Glutamatergic neuron (in vitro differentiated cells): ENCODE results near the gene ZMYND19. TPM values are rescaled to one million over a fixed set of nuclear protein-coding genes. Genes with fewer than 3 reads are reported as not detected.

Experiments
- DNase-seq: peaks from one replicate; pipeline ENCODE4 v3.0.0; 2022
- H3K27ac Mint-ChIP-seq: one replicate; pipeline ENCODE4 v1.8.0; 2020; ENCODE audit warnings: mild to moderate bottlenecking, mixed read lengths, inconsistent platforms; ENCODE audit not compliant: unreplicated experiment
- H3K27me3 Mint-ChIP-seq: one replicate; pipeline ENCODE4 v1.8.0; 2020; ENCODE audit warnings: mild to moderate bottlenecking, moderate library complexity, mixed read lengths, inconsistent platforms; ENCODE audit not compliant: unreplicated experiment
- H3K36me3 Mint-ChIP-seq: one replicate; pipeline ENCODE4 v1.8.0; 2020; ENCODE audit warnings: mild to moderate bottlenecking, mixed read lengths, inconsistent platforms; ENCODE audit not compliant: unreplicated experiment
- H3K4me1 Mint-ChIP-seq: one replicate; pipeline ENCODE4 v1.8.0; 2020; ENCODE audit warnings: mild to moderate bottlenecking, low read depth, mixed read lengths, inconsistent platforms; ENCODE audit not compliant: unreplicated experiment
- H3K4me3 Mint-ChIP-seq: one replicate; pipeline ENCODE4 v1.8.0; 2020; ENCODE audit warnings: mild to moderate bottlenecking, mixed read lengths, inconsistent platforms; ENCODE audit not compliant: unreplicated experiment
- H3K9me3 Mint-ChIP-seq: one replicate; pipeline ENCODE4 v1.8.0; 2020; ENCODE audit warnings: mild to moderate bottlenecking, moderate library complexity, mixed read lengths, inconsistent platforms; ENCODE audit not compliant: unreplicated experiment
- long read RNA-seq: library from polyadenylated mRNA; unstranded; transcript quantifications from one replicate; pipeline ENCODE4 v2.0.0, GENCODE V29; 2020; ENCODE audit not compliant: unreplicated experiment
- total RNA-seq: library from RNA; stranded (reverse); fragmentation: NEBNext Ultra II Directional; extraction: Animal tissue kit (Norgen Biotek cat#: 25700); gene quantifications from one replicate; pipeline ENCODE4 v1.2.1, GENCODE V29; 2021; ENCODE audit not compliant: unreplicated experiment
- TF ChIP-seq, protein P1 (sequence below): fragments of 200-600 bp; sonication (generic); IDR thresholded peaks from one replicate; pipeline ENCODE4 v1.5.0; 2021; ENCODE audit not compliant: partially characterized antibody, unreplicated experiment

The ZMYND19 gene
- total RNA-seq, result 33.9 TPM
- long read RNA-seq, partial matches to known transcripts, result 0 of 1 reads
- long read RNA-seq, other reads (novel, unspliced or antisense), result 0 of 1 reads

- TF ChIP-seq, protein P1, sequence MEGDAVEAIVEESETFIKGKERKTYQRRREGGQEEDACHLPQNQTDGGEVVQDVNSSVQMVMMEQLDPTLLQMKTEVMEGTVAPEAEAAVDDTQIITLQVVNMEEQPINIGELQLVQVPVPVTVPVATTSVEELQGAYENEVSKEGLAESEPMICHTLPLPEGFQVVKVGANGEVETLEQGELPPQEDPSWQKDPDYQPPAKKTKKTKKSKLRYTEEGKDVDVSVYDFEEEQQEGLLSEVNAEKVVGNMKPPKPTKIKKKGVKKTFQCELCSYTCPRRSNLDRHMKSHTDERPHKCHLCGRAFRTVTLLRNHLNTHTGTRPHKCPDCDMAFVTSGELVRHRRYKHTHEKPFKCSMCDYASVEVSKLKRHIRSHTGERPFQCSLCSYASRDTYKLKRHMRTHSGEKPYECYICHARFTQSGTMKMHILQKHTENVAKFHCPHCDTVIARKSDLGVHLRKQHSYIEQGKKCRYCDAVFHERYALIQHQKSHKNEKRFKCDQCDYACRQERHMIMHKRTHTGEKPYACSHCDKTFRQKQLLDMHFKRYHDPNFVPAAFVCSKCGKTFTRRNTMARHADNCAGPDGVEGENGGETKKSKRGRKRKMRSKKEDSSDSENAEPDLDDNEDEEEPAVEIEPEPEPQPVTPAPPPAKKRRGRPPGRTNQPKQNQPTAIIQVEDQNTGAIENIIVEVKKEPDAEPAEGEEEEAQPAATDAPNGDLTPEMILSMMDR, result no peak
- DNase-seq, result peak; percentile 93
- H3K4me1 Mint-ChIP-seq, result peaks cover 3% of the 10 kb centered on the region
- H3K27ac Mint-ChIP-seq, result peak within 1 kb of the TSS; percentile 92
- peak within 1 kb of the TSS; percentile 98 for H3K4me3 Mint-ChIP-seq
- peaks cover 7% of the 10 kb centered on the region for H3K9me3 Mint-ChIP-seq
- H3K27me3 Mint-ChIP-seq, result peaks cover 1% of the 10 kb centered on the region
- H3K36me3 Mint-ChIP-seq, result no peaks in the 10 kb centered on the region
These were observed at the start of gene ZMYND19 for GRCh38 chr9:137590469-137591383. TSS of gene ZMYND19 (minus strand) at chr9:137590512. CDS start at chr9:137590263, 249 bp downstream.

DNA sequence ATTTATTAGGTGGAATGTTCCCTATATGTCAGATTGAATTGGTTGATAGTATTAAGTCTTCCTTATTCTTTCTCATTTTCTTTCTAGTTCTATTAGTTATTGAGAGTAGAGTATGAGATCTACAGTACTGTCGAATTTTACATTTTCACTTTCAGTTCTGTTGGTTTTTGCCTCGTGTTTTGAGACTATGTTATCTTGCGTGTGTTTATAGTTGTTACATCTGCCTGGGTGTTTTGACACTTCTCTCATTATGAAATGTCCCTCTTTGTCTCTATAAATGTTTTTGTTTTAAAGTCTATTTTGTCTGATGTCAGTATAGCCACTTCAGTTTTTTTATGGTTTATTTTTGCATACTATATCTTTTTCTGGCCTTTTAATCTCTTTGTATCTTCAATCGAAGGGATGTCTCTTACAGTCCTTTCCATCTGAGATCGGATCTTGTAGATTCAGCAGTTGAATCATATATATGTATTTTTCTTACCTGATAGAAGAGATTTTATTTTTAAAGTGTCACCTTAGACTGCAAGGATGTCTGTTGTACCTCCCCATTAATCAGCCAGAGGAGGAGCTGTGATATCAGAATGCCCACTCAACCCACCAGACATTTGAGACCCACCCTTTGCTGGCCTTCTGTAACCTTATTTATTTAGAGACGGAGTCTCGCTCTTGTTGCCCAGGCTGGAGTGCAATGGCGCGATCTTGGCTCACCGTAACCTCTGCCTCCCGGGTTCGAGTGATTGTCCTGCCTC, 49.2 kb upstream of the ZMYND19 start:
- Mint-ChIP-seq H3K4me1 (peaks cover 2% of the 10 kb centered on the region), H3K4me3 (no peak overlapping the region), H3K9me3 (peaks cover 3% of the 10 kb centered on the region), H3K36me3 (no peaks in the 10 kb centered on the region), H3K27me3 (no peaks in the 10 kb centered on the region), H3K27ac (no peak overlapping the region)
- DNase-seq, result no peak
- TF ChIP-seq, protein P1, result no peak

DNA sequence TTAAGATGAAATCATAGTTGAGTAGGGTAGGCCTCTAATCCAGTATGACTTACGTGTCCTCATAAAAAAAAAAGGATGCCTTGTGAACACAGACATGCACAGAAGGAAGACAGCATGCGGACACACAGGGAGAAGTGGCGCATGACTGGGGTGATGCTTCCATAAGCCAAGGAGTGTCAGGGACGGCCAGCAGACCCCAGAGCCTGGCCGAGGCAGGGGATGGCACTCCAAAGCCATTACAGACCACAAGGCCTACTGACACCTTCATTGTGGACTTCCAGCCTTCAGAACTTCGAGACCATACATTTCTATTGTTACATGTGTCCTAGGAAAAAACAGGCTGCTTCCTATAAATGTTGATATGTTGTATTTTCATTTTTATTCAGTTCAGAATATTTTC, 48.4 kb upstream of the ZMYND19 start:
- DNase-seq, result no peak
- H3K36me3 Mint-ChIP-seq, result no peaks in the 10 kb centered on the region
- TF ChIP-seq, protein P1, result no peak
- H3K27ac Mint-ChIP-seq, result no peak overlapping the region
- peaks cover 3% of the 10 kb centered on the region for H3K9me3 Mint-ChIP-seq
- H3K4me1 Mint-ChIP-seq, result peaks cover 2% of the 10 kb centered on the region
- no peaks in the 10 kb centered on the region for H3K27me3 Mint-ChIP-seq
- no peak overlapping the region for H3K4me3 Mint-ChIP-seq

DNA sequence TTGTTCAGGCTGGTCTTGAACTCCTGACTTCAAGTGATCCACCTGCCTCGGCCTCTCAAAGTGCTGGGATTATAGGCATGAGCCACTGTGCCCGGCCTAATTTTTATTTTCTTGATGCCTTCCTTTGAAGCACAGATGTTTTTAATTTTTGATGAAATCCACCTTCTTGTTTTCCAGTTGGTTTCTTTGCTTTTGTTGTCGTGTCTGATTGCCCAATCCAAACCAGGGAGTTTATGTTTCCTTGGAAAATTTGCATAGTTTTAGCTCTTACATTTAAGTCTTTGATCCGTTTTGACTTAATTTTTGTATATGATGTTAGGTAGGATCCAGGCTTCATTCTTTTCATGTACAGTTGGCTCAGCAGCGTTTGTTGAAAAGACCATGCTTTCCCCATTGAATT, 43.7 kb upstream of the ZMYND19 start:
- no peak overlapping the region for H3K4me3 Mint-ChIP-seq
- no peak for DNase-seq
- TF ChIP-seq, protein P1, result no peak
- H3K9me3 Mint-ChIP-seq, result peaks cover 2% of the 10 kb centered on the region
- H3K4me1 Mint-ChIP-seq, result peaks cover 9% of the 10 kb centered on the region
- H3K36me3 Mint-ChIP-seq, result no peaks in the 10 kb centered on the region
- H3K27ac Mint-ChIP-seq, result no peak overlapping the region
- H3K27me3 Mint-ChIP-seq, result no peaks in the 10 kb centered on the region
